ENCODE measurements around the gene MRAS.
"Not testable (repeated sequence)": the region's sequence is repeated elsewhere in the genome, so short reads cannot be mapped to it uniquely, and the experiment has no call there.

The MRAS gene

DNA sequence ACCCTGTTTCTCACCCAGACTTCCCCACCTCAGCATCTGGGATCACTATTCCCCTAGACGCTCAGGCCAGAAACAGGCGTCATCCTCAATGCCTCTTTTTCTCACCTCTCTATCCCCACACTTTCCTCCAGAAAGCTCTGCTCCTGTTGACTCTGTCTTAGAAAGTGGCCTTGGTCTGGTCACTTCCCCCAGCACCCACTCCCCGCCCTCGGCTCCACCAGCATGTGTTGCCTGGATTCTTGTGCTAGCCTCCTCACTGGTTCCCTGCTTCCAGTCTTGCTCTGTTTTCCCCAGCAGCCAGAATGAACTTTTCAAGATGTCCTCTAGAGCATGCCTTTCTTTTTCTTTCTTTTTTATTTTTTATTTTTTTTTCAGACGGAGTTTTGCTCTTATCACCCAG, 46.3 kb downstream of the MRAS start:
- no peak for DNase-seq

DNA sequence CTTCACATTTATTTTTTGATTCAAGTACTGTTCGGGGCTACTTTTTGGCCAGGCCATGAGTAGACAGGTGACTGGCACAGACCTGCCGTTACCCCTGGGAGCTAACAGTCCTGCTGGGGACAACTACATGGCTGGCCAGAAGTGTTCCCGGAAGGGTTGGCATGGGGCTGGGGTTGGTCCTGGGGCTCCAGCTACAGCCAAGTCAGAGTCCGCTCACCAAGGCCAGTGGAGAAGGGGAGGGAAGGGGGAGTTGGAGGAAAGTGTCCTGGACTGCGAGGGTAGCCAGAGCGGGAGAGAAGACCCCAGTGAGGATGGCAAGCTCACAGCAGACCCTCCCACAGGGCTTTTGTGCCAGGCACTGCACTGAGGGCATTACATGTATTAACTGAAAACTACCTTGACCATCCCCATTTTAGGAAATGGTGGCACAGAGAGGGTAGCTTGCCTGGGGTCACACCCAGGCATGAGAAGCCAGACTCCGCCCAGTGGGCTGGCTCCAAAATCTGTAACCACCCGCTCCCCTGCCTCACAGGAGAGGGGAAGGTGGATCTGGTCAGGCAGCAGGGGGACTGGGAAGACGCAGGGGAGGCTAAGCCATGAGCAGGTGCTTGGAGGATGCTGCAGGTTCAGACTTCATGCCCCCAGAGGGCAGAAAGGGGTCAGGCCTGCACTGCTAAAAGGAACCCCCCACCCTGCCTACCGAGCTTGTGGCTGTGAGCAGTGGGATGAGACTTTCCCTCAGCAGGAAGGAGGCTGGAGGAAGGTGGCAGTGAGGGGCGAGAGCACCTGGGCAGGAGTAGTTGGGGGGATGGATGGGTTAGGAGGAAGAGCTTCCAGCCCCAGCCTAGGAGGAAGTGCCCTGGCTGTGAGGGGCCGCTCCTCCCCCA, 47.7 kb downstream of the MRAS start:
- DNase-seq = no peak

DNA sequence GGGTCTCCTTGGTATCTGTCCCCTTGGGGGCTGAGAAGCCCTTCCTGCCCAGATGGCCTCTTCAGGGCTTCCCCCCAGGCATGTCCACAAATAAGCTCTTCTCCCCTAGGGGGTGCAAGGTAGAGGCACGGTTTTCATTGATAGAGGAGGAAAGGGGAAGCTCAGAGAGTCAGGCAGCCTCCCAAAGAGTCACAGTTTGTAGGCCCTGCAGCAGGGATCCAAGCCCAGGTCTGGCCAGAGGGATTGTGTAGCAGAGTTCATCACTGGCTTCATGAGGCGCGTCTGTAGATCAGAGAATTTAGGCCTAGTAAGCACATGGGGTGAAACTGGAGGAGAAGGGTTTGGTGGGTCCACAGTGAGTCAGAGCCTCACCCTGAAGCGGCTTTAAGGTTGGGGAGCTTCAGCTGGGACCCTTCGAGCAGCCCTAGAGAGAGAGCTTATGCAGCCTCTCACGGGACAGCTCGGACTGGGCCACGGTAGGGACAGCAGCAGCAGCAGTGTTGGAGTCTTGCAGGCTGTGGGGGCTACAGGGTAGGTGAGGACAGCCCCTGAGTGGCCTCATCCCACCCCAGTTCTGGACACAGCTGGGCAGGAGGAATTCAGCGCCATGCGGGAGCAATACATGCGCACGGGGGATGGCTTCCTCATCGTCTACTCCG, 48.5 kb downstream of the MRAS start:
- no peak for DNase-seq

DNA sequence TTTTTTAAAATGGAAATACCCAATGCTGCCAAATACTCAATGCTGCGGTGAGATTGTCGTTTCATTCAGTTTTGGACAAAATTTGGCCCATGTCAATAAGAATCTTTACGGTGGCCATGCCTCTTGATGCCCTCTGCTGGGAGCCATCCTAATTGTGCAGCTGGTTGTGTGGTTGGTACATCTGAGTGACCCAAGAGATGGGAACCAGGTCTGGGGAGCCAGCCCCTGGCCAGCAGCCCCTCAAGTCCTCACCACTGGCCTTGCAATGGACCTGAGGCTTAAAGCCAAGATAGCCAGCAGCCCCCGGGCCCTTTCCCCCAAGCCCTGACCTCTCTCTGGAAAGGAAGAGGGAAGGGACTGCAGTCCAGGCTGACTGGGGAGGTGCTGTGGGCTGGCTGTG, 49.6 kb downstream of the MRAS start:
- DNase-seq = no peak

DNA sequence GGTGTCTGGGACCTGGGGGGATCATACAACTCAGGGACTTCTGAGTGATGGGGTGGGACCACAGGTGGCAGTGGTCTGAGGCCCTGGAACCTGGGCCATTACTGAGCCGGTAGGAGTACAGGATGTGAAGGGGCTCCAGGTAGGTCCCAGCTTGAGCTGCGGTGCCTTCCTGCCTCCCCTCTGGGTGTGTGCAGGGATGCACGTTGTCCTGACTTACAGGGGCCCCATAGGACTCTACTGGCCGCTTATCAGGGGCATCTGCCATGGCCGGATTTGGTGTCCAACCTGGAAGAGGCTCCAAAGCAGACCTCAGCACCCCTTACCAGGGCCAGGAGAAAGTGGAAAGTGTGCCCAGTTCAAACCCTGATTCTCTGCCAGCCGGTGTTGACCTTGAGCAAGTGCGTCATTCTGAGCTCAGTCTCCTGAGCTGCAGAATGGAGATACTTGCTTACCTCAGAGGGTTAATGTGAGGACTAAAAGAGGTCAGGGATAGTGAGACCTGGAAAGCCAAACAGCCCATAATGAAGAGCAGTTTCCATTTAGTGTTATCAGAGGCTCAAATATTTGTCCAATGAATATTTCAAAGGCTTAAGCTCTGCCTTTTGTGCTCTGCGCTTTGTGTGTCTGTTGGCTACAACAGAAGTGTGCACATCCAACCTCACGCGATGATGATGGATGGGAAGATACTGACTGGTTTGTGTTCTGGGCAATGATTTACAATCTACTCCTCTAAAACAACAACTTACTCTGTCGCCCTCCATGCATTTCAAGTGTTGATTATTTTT, 50.6 kb downstream of the MRAS start:
- DNase-seq = no peak

DNA sequence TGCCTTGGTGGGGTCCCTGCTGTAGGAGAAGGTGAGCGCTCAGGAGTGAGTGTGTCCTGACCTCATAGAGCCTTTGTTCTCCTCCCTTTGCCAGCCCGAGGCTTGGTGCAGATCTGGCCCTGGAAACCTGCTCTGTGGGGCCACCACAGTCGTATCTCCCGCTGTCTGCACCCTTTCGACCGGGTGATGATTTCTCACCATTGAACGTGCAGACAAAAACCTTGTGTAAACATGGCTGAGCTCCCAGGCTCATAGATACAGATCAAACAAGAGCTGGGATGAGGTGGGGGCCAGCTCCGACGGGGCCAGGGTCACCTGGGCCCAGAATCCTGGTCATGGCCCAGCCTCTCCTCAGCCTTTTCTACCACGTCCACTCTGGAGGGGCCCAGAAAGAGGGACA, 51.4 kb downstream of the MRAS start:
- DNase-seq = no peak

DNA sequence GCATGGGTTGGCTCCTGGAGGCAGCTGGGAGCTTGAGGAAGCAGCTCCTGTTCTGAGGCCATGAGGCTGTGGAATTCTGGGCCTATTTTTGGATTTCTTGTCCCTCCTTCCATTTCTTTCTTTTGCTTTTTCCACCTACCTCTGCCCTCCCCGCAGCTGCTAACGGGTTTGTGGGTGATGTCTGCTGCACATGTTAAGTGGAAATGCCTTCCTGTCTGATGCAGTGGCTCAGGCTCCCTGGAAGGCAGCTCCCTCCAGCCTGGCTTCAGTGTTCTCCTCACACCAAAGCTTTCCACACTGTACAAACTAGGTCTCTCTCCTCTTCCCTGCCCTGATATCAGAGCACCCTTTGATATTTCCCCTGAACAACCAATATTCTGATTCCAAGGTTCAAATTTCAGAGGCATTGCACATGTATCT, 52.3 kb downstream of the MRAS start:
- DNase-seq = no peak

DNA sequence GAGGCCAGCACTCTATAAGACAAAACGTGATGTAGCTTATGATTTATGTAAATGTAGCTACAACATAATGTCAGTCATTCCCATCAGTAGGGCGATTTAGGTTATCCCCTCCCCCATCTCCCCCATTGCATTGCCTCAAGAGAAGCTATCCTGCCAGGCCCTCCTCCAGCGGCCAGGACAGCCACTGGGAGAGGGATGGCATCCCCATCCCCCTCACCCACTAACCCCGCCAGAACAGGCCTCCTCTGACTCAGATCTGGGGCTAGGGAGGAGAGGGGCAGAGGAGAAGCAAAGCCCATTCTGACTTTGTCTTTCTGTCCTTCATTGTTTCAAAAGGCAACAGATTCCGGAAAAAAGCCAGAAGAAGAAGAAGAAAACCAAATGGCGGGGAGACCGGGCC, 53.5 kb downstream of the MRAS start:
- no peak for DNase-seq

DNA sequence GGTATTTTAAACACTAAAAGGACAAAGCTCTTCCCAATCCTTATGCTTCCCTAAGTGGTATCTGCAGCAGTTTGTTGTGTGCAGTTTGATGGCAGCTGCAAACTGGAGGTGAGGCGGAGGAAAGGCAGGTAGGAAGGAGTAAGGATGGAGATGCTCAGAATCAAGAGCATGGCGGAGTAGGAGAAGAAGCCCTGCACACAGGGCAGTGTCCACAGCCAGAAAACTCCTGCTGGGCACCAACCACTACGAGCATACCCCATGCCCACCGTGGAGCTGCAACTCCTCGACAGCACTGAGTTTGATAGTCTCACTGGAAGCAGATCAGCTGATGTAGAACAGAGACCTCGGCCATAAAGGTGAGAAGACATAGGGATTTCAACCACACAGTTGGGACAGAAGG, 55.7 kb downstream of the MRAS start:
- DNase-seq = no peak

DNA sequence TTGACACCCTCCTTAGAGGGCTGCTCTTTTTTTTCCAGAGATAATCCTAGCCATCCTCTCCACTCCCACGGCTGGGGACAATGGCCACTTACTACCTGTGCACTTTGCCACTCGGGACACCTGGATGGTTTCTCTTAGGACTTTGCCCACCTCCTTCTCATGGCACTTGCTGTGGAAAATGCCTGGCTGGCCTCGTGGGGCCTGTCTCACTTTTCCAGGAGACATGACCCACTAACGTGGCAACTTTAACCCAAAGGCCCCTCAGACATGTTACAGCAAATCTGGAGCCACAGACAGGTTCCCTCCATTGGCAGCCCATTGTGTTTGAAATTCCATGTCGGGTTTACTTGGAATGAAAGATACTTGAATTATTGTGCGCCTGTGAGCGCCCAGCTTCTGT, 56.6 kb downstream of the MRAS start:
- no peak for DNase-seq

DNA sequence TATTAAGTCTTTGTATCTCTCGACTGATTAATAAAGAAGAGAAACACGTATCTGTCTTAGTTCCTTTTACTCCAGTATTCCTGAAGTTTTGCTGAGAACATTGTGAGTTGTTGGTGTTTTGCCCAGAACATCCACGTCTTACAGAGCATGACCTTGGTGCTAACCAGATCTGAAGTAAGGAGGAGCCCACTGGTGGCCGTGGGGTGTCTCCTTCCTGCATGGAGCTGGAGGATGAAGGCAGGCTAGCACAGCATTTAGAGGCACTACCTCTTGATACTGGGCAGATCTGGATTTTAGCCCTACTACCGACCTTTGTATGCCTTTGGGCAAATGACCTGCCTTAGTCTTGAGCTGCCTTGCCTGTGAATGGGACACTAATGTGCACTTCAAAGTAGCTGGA, 57.1 kb downstream of the MRAS start:
- DNase-seq = no peak

DNA sequence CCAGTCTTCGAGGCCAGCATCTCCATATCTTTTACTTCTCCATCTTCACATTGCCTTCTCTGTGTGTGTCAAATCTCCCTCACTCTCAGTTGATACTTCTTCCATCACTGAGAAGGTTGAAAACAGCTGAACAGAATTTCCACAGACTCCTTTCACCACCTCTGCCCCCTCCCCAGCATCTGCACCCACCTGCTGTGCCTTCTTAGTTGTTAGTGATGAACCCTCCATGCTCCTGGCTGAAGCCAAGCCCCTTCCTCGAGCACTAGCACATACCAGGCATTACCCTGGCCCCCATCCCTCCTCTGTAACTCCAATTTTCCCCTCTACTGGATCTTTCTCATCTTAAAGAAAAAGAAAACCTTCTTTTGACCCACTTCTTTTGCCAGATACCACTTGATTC, 58.2 kb downstream of the MRAS start:
- no peak for DNase-seq

DNA sequence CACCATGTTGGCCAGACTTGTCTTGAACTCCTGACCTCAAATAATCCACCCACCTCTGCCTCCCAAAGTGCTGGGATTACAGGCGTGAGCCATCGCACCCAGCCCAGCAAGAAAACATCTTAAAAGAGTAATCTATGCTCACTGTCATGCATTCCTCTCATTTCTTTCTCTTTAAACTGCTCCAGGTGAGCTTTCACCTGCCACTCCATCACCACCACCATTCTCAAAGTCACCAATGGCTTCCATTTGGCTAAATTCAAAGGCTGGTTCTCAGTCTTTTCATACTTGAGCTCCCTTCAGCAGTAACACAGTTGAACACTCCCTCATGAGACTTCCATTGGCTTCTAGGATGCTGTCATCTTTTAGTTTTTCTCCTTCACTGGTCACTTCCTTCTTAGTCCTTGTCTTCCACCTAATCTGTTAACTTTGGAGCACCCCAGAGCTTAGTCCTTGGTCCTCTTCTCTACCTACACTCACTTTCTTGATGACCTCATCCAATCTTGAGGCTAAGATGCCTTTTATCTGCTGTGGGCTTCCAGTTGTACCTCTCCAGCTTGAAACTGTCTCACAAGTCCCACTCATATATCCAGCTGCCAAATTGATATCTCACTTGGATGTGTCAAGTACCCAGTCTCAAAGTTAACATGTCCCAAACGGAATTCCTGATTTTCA, 59.0 kb downstream of the MRAS start:
- DNase-seq = no peak

DNA sequence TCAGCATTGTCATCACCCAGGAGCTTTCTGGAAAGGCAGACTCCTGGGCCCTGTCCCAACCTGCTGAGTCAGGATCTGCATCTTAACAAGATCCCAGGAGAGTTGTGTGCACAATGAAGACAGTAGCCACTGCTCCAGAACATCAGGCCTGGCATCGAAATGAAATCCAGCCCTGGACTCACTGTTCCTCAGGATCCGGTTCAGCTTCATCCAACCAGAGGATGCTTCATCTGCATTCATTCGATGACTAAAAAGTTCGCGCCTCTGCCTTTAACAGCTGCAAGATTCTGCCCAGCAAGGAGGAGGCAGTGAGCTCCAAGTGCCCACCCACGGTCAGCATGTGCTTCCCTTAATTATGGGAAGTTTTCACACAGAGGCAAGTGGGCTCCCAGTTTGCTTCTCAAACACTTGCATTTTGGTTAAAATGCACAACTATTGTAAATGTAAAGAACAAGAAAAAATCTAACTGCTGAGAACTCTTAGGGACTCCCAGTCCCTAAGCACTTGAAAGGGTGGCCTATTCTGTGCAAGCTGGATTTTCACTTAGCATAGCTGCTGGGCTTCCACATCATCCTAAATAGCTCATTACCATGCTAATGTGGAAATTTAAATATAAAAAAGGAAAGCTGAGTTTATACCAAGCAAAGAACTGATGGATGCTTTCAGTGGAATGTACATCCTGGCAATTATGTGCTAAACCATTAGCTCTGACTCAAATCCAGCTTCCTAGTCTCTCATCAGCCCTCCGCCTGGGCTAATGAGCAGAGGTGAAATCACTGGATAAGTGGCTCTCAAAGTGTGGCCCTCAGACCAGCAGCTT, 60.6 kb downstream of the MRAS start:
- no peak for DNase-seq

DNA sequence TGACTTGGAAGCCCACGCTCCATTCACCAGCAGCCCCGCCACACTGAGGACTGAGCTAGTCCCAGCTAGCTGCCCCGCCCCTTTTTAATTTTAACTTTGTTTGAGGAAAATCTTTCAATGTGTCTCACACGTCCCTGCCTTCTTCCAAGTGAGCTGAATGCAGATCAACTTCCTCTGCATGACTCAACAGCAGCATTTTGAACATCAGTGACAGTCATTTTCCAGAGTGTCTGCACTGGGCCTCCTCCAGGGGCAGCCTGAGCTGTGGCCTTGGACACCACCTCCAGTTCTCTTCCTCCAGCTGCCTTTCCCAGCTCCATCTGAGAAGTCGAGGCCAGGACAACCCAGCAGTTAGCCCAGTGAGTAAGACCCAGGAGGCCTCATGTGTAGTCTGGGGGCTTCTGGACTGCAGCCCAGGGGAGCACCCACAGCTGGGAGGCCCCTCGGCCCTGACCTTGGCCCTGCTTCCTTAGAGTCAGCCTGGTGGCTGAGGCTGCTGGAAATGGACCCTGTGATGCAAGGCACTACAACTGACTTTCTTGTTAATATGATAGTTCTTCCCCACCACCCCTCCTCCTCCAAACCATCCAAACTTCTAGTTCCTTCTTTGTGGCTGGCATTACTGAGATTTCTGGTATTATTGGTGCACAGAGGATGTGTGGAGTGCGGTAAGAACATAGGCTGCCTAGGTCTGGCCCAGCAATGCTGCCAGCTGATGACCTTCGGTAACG, 64.6 kb downstream of the MRAS start:
- DNase-seq = peak in 1 of 2 donors; percentile 15

DNA sequence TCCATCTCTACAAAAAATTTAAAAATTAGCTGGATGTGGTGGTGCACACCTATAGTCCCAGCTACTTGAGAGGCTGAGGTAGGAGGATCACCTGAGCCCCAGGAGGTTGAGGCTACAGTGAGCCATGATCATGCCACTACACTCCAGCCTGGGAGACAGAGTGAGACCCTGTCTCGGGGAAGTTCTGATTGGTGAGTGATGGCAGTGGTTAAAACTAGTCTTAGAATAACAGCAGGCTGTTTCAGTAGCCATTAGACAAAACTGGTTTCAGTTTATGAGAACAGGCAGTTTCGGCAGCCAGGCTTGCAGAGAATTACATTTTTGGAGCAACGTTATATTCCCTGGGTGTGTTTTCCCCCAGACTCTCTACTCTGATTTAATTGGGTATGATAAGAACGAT, 67.9 kb downstream of the MRAS start:
- DNase-seq = not testable (repeated sequence)

DNA sequence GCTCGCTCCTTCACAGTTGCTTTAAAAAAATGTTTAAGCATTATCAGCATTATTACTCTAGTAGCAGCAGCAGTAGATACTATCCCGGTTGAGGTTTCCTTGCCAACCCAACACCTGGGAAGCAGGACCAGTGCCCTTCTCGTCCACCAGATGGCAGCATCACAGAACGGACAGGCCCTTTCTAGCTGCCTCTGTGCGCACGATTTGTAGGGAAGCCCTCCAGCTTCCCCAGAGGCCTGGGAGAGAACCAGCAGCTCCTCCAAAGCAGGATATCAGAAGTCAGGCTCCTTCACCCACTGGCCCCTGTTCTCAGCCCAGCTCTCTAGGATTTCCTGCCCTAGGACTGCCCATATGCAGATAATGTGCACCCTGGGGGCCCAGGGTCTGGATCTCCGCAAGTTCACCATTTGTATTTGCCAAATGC, 69.2 kb downstream of the MRAS start:
- DNase-seq = peak; percentile 50 to 61

DNA sequence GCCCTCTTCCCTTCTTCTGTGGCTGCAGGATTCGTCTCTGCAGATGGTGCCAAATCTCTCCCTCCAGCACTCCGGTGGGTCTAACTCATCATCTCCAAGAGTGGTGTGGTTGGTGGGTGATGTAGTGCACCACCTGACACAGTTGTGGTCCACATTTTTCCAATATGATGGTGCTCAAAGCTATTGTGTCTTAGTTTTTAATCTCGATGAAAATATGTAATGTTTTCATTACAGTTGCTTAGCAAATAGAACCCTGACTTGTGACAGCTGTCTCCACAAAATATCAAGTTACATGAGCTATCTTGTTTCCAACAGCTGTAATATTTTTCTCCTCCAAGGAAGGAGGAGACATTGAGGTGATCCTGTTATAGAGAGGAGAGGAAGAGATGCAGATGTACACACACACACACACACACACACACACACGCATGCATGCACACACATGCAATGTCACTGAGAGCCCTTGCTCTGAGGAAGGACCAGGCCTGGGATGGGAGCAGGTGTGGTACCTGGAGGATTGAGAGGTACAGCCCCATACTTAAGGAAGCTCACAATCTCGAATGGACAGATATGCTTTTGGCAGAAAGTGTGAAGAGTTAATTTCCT, 70.3 kb downstream of the MRAS start:
- DNase-seq = no peak

DNA sequence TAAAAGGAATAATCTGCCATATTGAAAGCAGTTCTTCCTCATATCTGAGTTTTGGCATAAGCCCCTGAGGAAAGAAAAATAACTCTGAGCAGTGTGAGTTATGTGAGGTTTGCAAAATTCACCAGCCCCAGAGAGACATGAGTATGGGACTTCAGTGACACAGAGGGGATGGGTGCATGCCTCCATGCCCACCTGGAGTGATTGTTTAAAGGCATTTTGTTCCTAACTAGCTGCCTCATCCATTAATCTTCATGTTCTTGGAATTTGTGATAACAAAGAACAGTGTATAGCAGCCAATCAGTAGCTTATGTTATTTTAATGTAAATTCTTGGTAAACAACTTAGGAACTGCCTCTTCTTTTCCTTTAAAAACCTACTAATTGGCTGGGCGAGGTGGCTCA, 74.9 kb downstream of the MRAS start:
- DNase-seq = no peak

DNA sequence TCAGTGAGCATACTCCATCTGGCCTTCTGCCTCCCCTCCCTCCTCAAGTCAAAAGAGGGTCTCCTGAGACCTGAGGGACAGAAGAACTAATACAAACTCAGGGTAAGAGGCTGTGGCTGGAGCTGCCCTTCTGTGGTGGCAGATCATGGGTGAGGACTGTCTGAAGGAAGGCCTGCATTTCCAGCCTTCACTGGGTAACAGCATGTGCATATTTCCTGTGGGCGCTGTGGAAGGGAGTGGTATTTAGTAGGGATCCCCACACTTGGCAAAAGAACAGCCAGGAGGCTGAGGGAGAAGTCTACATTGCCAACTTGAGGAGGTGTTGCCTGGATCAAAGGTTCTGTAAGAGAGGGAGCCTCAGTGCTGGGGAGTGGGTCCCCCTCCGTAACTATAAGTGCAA, 75.9 kb downstream of the MRAS start:
- DNase-seq = no peak

DNA sequence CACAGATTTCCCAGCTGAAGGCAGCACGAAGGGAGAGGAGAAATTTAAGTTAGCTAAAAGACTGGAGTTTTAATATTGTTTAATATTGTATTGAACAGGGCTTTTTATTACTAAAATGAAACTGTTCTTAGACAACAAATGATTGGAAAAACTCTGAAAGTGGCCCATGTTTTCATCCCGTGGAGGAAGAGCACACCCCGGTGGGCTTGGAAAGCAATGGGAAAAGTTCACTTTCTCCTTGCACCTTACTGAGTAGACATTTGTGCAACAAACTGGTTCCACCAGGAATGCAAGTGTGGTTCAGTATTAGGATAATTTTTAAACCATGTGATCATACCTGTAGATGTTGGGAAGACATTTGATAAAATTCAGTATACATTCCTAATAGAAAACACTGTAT, 77.8 kb downstream of the MRAS start:
- DNase-seq = no peak

All from CD4-positive, alpha-beta T cell treated with Interferon alpha-2 for 1 hour (primary cell).